Measurements from ENCODE around the gene ENTREP3. TPM values are rescaled to one million over a fixed set of nuclear protein-coding genes. Genes with fewer than 3 reads are reported as not detected.
"Not testable (repeated sequence)": the region's sequence is repeated elsewhere in the genome, so short reads cannot be mapped to it uniquely, and the experiment has no call there.

Gene ENTREP3
- total RNA-seq, 1 donor from 2014 or later = 58.4 TPM

- no peaks in the 10 kb centered on the region for H3K9me3 Mint-ChIP-seq (ENCODE audit: low read depth)
- H3K27ac Mint-ChIP-seq = peak overlapping the region; percentile 85
Observed at GRCh38 chr1:155250633-155251449, 4.4 kb downstream of the ENTREP3 start.

GRCh38 chr1:155250246-155250632 is 5.0 kb downstream of the ENTREP3 start:
- DNase-seq (ENCODE audit: low spot score, unreplicated experiment) = no peak
- no peaks in the 10 kb centered on the region for H3K27me3 Mint-ChIP-seq
- H3K36me3 Mint-ChIP-seq (ENCODE audit: insufficient read depth) = peaks cover 9% of the 10 kb centered on the region
- H3K4me3 Mint-ChIP-seq (ENCODE audit: low read depth) = no peak overlapping the region
- no peaks in the 10 kb centered on the region for H3K9me3 Mint-ChIP-seq (ENCODE audit: low read depth)
- H3K27ac Mint-ChIP-seq = no peak overlapping the region
- peaks cover 17% of the 10 kb centered on the region for H3K4me1 Mint-ChIP-seq (ENCODE audit: low read depth)
- no peak for TF ChIP-seq CTCF (IDR thresholded peaks at IDR 0.05; ENCODE audit: unreplicated experiment)

More at GRCh38 chr1:155250633-155251449, 4.4 kb downstream of the ENTREP3 start:
- peaks cover 9% of the 10 kb centered on the region for H3K36me3 Mint-ChIP-seq (ENCODE audit: insufficient read depth)
- DNase-seq (ENCODE audit: low spot score, unreplicated experiment) = peak; percentile 97
- peaks cover 20% of the 10 kb centered on the region for H3K4me1 Mint-ChIP-seq (ENCODE audit: low read depth)
- no peaks in the 10 kb centered on the region for H3K27me3 Mint-ChIP-seq
- peak; percentile 99 for TF ChIP-seq CTCF (IDR thresholded peaks at IDR 0.05; ENCODE audit: unreplicated experiment)
- no peak overlapping the region for H3K4me3 Mint-ChIP-seq (ENCODE audit: low read depth)

- H3K4me3 Mint-ChIP-seq (ENCODE audit: low read depth) = no peak overlapping the region
- no peak overlapping the region for H3K27ac Mint-ChIP-seq
- no peak for TF ChIP-seq CTCF (IDR thresholded peaks at IDR 0.05; ENCODE audit: unreplicated experiment)
- peaks cover 18% of the 10 kb centered on the region for H3K4me1 Mint-ChIP-seq (ENCODE audit: low read depth)
- no peaks in the 10 kb centered on the region for H3K9me3 Mint-ChIP-seq (ENCODE audit: low read depth)
- peaks cover 7% of the 10 kb centered on the region for H3K36me3 Mint-ChIP-seq (ENCODE audit: insufficient read depth)
- no peaks in the 10 kb centered on the region for H3K27me3 Mint-ChIP-seq
- DNase-seq (ENCODE audit: low spot score, unreplicated experiment) = no peak
Observed at GRCh38 chr1:155247667-155248553, 7.4 kb downstream of the ENTREP3 start.

GRCh38 chr1:155246796-155247195 is 8.5 kb downstream of the ENTREP3 start:
- not testable (repeated sequence) for H3K27ac Mint-ChIP-seq; H3K9me3 Mint-ChIP-seq (ENCODE audit: low read depth); DNase-seq (ENCODE audit: low spot score, unreplicated experiment); H3K27me3 Mint-ChIP-seq; H3K4me3 Mint-ChIP-seq (ENCODE audit: low read depth); H3K36me3 Mint-ChIP-seq (ENCODE audit: insufficient read depth)
- H3K4me1 Mint-ChIP-seq (ENCODE audit: low read depth) = peaks cover 21% of the 10 kb centered on the region

- Mint-ChIP-seq H3K4me1 (ENCODE audit: low read depth) (peaks cover 27% of the 10 kb centered on the region), H3K27ac (peak overlapping the region; percentile 98), H3K9me3 (ENCODE audit: low read depth) (no peaks in the 10 kb centered on the region), H3K4me3 (ENCODE audit: low read depth) (peak overlapping the region; percentile 90), H3K27me3 (no peaks in the 10 kb centered on the region), H3K36me3 (ENCODE audit: insufficient read depth) (peaks cover 8% of the 10 kb centered on the region)
- no peak for DNase-seq (ENCODE audit: low spot score, unreplicated experiment)
- no peak for TF ChIP-seq CTCF (IDR thresholded peaks at IDR 0.05; ENCODE audit: unreplicated experiment)
Observed at GRCh38 chr1:155245163-155245524, 10.1 kb downstream of the ENTREP3 start.
